GM19324 (cell line): ENCODE results near the gene RAB3GAP2.
"Not testable (repeated sequence)": the region's sequence is repeated elsewhere in the genome, so short reads cannot be mapped to it uniquely, and the experiment has no call there.

ENCODE experiments used
- ATAC-seq: cut with Tn5 transposase; IDR thresholded peaks from one replicate; pipeline ENCODE4 v1.9.1; 2021; ENCODE audit warnings: mild to moderate bottlenecking, moderate library complexity; ENCODE audit not compliant: unreplicated experiment, low FRiP score

Gene RAB3GAP2

DNA sequence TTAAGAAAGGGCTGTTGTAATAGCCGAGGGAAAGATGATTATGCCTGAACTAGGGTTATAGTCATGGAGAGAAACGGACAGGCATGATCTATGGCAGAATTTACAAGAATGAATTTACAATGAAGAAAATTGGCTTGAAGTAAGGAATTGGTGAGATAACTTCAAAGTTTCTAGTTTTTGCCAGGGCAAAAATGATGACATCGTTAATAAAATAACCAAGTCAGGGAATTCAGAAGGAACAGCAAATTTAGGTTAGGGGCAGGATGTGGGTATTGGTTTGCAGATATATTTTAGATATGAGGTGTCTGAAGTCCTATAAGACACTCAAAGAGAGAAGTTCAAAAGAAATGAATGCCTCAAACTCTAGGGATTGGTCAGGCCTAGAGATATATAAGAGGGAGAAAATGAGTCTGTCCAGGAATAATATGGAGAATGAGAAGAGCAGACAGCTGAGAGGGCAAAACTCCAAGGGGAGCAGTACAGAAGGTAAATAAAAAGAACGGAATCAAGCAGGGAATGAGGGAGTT is 115.6 kb downstream of the RAB3GAP2 start:
- ATAC-seq, result no peak

DNA sequence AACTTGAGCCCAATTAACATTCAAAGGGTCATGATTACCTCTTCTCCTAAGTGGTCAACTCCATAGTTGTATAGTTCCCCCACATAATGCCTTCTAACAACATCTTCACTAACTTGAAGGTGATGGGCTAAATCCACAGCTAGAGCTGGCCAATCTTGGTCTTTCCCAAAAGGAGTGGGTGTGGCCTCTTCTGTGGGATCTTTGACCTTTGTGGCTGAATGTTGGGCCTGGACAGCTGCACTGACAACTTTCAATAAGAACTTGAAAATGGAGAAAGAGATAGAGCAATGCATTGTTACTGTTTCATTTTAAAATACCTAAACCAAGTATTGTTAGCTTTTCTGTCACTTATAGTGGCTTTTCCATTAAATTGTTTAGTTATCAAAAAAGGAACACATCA is 119.1 kb downstream of the RAB3GAP2 start:
- no peak for ATAC-seq

DNA sequence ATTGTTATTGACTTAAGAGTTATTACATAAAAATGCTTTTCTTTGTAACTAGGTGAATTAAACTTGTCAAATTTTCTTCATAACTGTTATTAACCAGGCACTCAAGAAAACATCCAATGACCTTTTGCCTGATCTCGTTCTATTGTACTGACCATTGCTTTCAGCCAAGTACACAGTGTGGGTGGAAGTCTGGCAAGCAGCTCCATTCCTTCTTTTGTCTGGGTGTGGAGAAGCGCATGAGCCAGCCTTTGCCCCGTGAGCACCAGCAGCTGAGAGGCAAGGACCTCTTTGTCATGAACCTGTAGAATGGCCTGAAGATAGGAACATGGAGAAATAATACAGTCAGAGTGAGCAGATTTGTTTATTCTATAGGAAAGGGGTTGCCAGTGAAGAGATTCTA is 120.8 kb downstream of the RAB3GAP2 start:
- no peak for ATAC-seq

DNA sequence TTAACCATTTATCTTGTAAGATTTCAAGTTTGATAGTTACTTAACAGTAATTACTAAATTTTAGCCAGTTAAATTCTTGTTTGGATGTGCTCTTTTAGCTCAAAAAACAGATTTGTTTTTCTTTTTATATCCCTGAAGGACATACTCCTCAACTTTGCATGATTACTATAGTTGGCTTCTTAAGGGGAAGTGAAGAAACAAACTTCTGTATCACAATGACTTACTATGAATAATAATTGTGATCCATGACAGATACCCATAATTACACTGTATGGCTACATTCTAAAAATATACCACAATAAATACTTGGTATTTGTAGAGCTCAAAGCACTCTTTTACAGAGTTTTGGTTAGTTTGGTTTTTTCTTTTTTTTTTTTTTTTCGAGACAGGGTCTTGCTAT is 122.5 kb downstream of the RAB3GAP2 start:
- ATAC-seq, result no peak

DNA sequence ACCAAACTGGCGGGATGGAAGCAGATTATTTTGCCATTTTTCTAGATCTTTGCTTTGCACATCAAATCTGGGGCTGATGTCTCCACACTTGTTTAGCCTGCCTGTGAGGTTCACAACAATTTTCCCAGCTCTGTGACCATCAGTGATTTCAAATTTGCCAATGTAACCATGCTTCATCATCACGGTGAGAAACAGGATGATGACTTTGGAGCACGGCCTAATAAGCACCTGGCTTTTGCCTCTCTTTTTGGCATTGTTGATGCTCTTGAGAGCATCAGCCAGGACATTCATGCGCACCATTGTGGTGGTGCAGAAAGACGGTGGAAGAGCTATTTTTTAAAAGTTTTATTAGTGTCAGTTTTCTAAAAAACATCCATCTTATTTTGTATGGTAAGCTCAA is 128.2 kb downstream of the RAB3GAP2 start:
- ATAC-seq, result no peak

DNA sequence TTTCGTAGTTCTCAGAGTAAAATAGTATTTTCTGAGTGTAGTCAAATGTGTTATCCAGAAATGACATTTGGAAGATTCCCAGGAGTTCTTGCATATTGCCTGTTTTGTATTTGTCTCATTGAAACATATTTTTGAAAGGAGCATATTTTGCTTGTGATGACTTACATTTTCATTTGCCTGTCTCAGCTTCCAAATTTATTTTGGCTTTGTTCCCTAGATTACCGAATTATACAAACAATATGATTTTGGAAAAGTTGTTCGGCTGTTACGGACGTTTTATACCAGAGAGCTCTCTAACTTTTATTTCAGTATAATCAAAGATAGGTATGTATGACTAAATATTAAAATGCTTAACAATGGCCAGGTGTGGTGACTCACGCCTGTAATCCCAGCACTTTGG is 132.3 kb downstream of the RAB3GAP2 start:
- ATAC-seq, result no peak

DNA sequence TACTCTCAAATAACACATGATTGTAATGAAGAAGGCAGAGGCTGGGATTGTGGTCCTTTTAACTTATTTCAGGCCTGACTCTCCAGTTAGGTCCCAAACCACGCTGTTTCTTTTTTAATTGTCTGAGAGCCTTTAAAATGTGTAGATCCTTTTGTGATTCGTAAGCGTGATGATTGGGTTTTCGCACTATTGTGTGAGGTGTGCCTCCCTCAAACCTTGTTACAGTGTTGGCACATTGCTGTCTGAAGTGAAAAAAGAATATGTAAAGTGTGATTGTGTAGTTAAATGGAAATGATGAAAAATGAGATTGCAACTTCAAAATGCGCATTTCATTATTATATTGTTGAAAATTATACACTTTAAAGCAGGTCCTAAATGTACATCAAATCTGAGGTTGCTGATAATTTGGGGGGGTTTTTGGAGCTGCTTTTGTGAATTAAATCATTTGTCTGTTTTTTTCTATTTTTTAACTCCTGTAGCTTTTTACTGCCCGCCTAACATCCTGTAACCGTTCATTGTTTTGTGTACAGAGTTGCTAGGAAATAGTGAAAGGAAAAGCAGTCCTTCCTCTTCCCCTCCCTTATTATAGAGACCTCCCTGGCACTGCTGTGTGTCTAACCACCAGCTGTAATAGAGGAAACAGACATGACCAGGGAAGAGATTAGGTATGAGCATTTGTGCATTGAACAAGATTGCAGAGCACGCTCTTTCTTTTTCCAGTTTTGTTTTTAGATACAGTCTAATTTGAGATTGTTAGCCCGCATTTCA is 135.1 kb downstream of the RAB3GAP2 start:
- no peak for ATAC-seq

DNA sequence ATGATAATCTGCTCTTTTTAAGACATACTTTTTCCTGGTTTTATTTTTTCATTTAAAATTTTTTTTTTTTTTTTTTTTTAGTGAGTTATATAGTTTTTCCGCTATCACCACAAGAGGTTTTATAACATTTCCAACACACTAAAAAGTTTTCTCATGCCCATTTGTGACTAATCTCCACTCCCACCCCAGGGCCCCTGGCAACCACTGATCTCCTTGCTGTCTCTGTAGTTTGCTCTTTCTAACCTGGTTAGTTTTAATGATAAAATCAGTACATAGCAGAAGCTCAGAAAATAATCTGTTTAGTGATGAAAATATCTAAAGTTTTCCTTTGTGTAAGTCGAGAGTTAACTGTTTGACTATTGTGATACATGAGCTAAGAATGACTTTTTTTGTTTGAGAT is 136.5 kb downstream of the RAB3GAP2 start:
- no peak for ATAC-seq

DNA sequence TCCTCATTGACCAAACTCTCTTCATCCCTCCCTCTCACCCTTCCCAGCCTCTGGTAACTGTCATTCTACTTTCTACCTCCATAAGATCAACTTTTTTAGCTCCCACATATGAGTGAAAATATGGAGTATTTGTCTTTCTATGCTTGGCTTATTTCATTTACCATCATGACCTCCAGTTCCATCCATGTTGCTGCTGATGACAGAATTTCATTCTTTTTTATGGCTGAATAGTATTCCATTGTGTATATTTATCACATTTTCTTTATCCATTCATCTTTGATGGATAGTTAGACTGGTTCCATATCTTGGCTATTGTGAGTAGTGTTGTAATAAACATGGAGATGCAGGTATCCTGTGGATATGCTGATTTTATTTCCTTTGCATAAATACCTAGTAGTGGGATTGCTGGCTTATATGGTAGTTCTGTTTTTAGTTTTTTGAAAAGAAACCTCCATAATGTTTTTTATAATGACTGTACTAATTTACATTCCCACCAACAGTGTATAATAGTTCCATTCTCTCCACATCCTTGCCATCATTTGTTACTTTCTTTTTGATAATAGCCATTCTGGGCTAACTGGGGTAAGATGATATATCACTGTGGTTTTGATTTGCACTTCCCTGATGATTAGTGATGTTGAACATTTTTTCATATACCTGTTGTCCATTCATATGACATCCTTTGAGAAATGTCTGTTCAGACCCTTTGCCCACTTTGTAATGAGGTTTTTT is 142.6 kb downstream of the RAB3GAP2 start:
- no peak for ATAC-seq

DNA sequence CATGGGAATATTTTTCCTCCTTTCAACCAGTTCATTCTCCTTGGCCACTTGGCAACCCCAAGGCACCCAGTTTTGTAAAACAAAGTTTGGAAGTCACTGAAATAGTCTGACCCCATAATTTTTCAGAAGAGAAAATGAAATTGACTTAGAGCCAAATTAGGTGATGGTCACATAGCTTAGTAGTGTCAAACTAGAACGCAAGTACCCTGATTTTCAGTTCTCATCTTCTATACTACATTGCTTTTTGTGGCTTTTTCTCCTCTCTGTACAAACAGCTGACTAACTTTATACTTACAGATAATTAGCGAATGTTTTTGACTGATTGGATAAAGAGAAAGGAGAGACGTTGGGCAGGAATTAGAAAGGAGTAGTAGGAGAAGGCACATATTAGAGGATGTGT is 145.2 kb downstream of the RAB3GAP2 start:
- ATAC-seq, result no peak

DNA sequence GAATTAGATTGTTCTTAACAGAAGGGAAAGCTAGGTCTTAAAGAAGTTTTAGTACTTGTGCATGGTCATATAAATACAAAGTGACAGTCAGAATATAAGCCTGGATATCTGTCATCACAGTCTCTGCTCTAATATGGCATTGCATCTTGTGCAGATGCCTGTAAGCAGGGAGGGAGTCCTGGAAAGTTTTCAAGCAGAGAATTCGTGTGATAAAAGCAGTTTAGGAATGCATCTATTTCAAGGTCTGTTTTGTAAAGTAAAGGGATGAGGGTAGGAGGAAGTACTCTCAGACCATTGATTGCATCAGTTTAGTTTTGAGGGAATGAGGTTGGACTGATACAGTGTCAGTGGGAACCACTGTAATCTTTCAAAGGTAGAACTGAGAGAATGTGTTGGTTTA is 147.7 kb downstream of the RAB3GAP2 start:
- ATAC-seq, result no peak

DNA sequence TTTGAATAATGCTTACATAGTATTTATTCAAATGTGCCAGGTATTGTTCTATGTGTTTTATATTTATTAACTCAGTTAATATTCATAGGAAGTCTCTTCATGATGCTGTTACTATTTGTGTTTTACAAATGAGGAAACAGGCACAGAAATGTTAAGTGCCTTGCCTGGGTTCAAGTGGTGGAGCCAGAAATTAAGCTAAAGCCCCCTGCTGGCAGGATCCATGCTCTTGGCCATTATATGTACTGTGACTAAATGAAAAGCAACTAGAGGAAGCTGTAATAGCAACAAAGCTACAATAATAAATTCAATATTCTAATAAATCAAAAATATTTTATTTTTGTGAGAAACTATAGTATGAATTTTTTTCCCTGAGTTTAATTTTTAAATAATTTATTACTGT is 148.4 kb downstream of the RAB3GAP2 start:
- no peak for ATAC-seq

DNA sequence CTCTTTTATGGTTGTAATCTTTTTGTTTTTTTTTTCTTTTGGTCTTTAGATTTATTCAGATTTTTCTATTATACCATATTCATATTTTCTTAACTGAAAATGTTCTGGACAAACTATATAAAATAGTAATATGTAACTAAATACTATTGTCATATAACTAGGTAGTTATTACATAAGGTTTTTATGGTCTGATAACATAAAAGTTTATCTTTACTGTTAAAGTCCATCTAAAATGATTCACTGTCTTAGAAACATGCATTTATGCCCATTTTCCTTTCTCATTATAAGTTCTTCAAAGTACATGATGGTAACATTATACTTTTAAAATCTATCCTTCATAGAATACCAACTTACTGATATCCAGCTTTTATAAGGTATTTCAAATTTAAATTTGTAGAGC is 149.2 kb downstream of the RAB3GAP2 start:
- no peak for ATAC-seq

DNA sequence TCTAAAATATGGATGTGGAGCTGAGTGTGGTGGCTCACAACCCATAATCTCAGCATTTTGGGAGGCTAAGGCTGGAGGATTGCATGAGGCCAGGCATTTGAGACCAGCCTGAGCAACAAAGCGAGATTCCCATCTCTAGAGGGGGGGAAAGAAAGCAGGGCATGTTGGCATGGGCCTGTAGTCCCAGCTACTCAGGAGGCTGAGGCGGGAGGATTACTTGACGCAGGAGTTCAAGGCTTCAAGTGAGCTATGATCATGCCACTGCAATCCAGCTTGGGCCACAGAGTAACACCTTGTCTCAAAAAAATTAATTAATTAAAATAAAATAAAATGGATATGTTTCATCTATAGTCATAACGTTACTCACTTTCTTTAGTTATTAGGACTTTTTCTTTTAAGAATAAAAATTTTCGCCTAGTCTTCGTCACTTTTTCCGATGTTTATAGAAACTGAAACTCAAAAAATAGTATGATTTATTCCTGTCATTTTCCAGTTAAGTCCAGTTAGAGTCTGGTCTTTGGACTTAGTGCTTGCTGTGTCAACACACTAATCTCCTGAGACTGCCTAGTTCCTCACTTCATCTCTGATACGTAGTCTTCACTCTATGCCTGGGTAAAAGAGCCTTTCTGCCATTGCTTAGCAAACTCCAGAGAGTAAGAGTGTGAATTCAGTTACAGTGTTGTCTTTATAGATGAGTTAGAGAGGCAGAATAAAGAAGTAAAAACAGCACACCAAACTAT is 150.3 kb downstream of the RAB3GAP2 start:
- no peak for ATAC-seq

DNA sequence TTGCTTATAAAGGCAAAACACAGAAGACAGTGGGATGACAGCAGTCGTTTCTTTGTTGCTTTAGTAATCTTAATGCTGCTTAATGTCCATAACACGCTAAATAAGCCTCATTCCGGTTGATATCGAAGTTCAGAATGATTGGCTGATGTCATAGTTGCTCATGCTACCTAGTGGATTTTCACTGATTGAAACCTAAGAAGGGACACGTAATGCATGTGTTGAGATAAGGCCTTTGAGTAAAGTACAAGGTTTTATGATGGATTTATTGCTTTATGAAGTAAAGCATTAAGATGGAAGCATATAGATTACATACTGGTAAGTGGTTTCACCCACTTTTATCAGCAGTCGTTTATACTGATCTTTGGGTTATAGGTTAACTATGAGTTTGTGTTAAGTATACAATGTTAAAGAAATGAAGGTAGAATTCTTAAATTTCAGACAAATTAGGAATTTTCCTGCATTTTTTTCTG is 153.2 kb downstream of the RAB3GAP2 start:
- ATAC-seq, result no peak

DNA sequence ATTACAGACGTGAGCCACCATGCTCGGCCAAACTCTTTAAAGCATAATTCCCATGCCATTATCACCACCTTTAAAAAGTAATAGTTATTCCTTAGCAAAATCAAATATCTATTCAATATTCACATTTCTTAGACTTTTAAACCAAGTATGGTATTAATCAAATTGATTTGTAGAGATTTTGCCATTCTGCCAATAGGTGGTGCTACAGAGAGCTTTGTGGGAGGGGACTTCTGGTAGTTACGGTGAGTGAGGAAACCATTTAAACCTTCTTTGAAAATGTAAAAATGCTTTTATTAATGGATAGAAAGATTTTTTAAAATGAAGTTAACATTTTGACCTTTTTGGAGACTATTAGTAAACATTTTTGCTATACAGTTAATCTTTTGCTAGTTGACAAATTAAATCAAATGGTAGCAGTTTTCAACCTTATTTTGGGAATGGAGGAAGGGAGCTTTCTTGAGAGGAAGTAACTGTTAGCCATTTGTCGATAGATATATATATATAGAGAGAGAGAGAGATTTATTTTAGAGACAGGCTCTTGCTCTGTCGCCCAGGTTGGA is 159.0 kb downstream of the RAB3GAP2 start:
- ATAC-seq, result no peak

DNA sequence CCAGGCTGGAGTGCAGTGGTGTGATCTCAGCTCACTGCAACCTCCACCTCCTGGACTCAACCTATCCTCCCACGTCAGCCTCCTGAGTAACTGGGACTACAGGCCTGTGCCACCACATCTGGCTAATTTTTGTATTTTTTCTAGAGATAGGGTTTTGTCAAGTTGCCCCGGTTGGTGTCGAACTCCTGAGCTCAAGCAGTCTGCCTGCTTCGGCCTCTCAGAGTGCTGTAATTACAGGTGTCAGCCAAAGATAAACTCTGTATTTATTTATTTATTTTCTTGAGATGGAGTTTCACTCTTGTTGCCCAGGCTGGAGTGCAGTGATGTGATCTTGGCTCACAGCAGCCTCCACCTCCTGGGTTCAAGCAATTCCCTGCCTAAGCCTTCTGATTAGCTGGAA is 159.7 kb downstream of the RAB3GAP2 start:
- not testable (repeated sequence) for ATAC-seq

DNA sequence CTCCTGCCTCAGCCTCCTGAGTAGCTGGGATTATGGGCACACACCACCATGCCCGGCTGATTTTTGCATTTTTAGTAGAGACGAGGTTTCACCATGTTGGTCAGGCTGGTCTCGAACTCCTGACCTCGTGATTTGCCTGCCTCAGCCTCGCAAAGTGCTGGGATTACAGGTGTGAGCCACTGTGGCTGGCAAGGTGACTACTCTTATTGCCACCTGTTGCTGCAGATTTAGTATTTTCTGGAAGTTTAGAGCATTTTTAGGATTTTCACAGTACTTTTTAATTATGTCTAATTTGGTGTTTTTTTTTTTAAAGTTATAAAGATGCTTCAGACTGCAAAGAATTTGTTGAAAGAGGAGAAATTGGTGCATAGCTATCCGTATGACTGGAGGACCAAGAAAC is 161.8 kb downstream of the RAB3GAP2 start:
- not testable (repeated sequence) for ATAC-seq

DNA sequence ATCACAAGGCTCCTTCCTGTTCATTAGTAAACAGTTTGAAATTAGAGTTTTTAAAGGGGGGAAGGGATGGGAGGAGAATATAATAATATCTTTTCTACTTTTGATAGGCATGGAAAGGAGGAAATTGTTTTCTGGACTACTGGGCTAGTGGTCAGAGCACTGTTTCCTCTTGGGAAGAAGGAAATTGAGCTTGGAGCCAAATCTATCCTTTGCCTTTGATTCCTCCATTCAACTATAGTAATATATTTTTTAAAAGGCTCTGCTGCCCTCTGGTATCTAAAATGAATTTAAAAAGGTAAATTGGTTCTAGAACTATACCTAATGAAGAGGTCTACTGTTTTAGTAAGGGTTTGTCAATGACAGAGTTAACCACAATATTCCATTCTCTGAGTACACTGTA is 172.4 kb downstream of the RAB3GAP2 start:
- no peak for ATAC-seq
